ENCODE data around the gene RPP25L.

- TF ChIP-seq CTCF (conservative IDR thresholded peaks at IDR 0.05; ENCODE audit: low read depth, low read length) = no peak
- no peak for TF ChIP-seq EZH2 (IDR thresholded peaks at IDR 0.05; ENCODE audit: low read length, unreplicated experiment)
- no peak for TF ChIP-seq EZH2phosphoT487 (IDR thresholded peaks at IDR 0.05; ENCODE audit: borderline replicate concordance, low read length)
Observed at GRCh38 chr9:34627716-34628655, 16.1 kb upstream of the RPP25L start.
